Immature natural killer cell (primary cell): ENCODE results near the gene COL7A1. TPM values are rescaled to one million over a fixed set of nuclear protein-coding genes. Genes with fewer than 3 reads are reported as not detected.

Experiments
- DNase-seq, 3 donors: peaks; one replicate each; pipeline ENCODE4 v3.0.0; 2022; ENCODE audit warnings: mixed read lengths in 1 of 3
- H3K27ac Mint-ChIP-seq, 6 donors: one replicate each; pipeline ENCODE4 v1.8.0; 2020; ENCODE audit warnings: mixed read lengths in 6 of 6, mild to moderate bottlenecking in 5 of 6, inconsistent platforms in 4 of 6, moderate library complexity in 3 of 6
- H3K27me3 Mint-ChIP-seq, 3 donors: one replicate each; pipeline ENCODE4 v1.8.0; 2020 to 2021; ENCODE audit warnings: low read depth in 3 of 3, mild to moderate bottlenecking in 3 of 3, mixed read lengths in 3 of 3, moderate library complexity in 3 of 3, inconsistent platforms in 1 of 3
- H3K36me3 Mint-ChIP-seq, 3 donors: one replicate each; pipeline ENCODE4 v1.8.0; 2020; ENCODE audit warnings: mixed read lengths in 3 of 3, inconsistent platforms in 2 of 3, mild to moderate bottlenecking in 2 of 3
- H3K4me1 Mint-ChIP-seq, 2 donors: one replicate each; pipeline ENCODE4 v1.8.0; 2020; ENCODE audit warnings: inconsistent platforms in 2 of 2, mild to moderate bottlenecking in 2 of 2, mixed read lengths in 2 of 2, moderate library complexity in 1 of 2
- H3K4me3 Mint-ChIP-seq, 5 donors: one replicate each; pipeline ENCODE4 v1.8.0; 2020; ENCODE audit warnings: mild to moderate bottlenecking in 5 of 5, mixed read lengths in 5 of 5, inconsistent platforms in 3 of 5, moderate library complexity in 3 of 5
- H3K9me3 Mint-ChIP-seq, 6 donors: one replicate each; pipeline ENCODE4 v1.8.0; 2020; ENCODE audit warnings: mild to moderate bottlenecking in 6 of 6, mixed read lengths in 6 of 6, inconsistent platforms in 4 of 6, moderate library complexity in 3 of 6
- polyA plus RNA-seq, 3 donors: library from polyadenylated mRNA; unstranded; fragments of 300-500 nt; fragmentation: Illumina TruSeq; gene quantifications; one replicate each; pipeline ENCODE4 v1.2.3, GENCODE V29; 2021

COL7A1 gene
- polyA plus RNA-seq, 3 donors from 2014 or later: not detected

DNA sequence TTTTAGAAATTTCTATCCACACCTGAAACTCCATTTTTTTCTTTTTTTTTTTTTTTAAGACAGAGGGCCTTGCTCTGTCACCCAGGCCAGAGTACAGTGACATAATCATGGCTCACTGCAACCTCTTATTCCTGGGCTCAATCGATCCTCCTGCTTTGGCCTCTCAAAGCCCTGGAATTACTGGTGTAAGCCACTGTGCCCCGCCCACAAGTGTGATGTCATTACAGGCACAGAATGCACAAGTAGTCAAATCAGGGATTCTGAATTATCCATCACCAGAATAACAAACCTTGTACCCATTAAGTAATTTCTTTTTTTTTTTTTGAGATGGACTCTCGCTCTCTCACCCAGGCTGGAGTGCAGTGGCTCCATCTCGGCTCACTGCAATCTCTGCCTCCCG lies 12.4 kb upstream of the COL7A1 start:
- Mint-ChIP-seq H3K27ac (no peak overlapping the region), H3K4me3 (no peak overlapping the region)

DNA sequence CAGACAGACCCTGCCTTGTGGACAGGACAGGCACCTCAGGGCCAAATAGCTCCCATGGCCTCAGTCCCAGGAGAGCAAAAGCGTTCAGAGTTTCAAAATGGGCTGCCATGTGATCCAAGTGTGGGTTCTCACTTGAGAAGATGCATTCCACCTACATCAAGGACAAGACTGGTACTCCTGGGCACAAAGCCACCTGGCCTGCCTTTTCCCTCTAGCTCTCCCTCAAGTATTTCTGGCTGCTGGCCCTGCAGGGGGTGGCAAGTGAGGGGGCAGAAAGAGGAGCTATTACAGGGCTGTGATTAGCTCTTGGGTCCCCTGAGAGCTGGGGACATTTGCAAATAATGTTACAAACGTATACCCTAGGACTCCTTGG lies 6.5 kb upstream of the COL7A1 start:
- H3K27ac Mint-ChIP-seq: no peak overlapping the region
- peaks cover 10 to 37% (median 11%) of the 10 kb centered on the region in 3 donors for H3K36me3 Mint-ChIP-seq

More for the DNA sequence above, 12.4 kb upstream of the COL7A1 start:
- DNase-seq: no peak
- Mint-ChIP-seq H3K4me1 (peaks cover 13 to 16% of the 10 kb centered on the region in 2 donors), H3K36me3 (peaks cover 6 to 24% (median 7%) of the 10 kb centered on the region in 3 donors), H3K9me3 (no peaks in the 10 kb centered on the region), H3K27me3 (peaks cover 3 to 7% (median 6%) of the 10 kb centered on the region in 3 donors)

DNA sequence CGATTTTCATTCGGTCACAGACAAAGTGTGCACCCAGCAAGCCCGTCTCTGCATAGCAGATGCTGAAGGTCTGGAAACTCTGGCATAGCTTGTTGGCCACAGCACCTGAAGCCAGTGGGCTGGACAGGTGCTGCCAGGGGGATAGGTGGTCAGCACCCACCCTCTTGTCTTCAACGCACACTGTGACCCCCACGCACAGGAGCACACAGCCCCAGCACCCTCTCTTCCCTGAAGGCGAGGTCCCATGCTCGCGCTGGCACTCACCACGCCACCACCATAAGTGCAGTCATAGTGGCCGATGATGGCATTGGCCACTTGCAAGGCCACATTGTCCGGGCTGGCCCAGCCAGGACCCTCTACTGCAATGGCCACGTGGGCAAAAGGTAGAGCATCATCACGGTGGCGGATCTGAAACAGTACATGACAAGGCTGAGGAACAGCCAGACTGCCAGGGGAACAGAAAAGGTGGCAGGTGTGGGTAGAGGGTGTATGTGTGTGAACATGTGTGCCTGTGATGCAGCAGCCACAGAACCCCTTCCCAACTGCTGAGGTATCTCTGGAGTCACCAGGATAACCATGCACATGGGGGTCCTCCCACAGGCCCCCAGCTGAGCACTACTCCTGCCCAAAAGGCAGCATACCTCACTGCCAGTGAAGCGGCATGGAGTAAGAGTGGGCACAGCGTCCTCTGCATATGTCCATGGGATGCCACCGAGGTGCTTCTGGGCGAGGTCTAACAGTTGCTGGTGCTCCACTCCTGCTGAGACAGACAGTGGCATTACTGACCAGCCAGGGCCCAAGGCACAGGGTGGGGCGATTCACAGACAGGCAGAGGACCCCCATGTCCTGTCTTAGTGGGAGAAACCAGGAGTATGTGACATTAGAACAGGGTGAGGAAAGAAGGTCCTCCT lies 5.8 kb upstream of the COL7A1 start:
- no peak overlapping the region for H3K27ac Mint-ChIP-seq
- H3K4me3 Mint-ChIP-seq: no peak overlapping the region
- DNase-seq: no peak
- peaks cover 10 to 37% (median 11%) of the 10 kb centered on the region in 3 donors for H3K36me3 Mint-ChIP-seq
- peaks cover 5 to 8% (median 7%) of the 10 kb centered on the region in 3 donors for H3K27me3 Mint-ChIP-seq
- H3K9me3 Mint-ChIP-seq: no peaks in the 10 kb centered on the region
- H3K4me1 Mint-ChIP-seq: no peaks in the 10 kb centered on the region

More for the DNA sequence above, 6.5 kb upstream of the COL7A1 start:
- H3K4me3 Mint-ChIP-seq: no peak overlapping the region
- H3K4me1 Mint-ChIP-seq: no peaks in the 10 kb centered on the region
- H3K27me3 Mint-ChIP-seq: peaks cover 2 to 6% (median 5%) of the 10 kb centered on the region in 3 donors
- DNase-seq: no peak
- no peaks in the 10 kb centered on the region for H3K9me3 Mint-ChIP-seq

DNA sequence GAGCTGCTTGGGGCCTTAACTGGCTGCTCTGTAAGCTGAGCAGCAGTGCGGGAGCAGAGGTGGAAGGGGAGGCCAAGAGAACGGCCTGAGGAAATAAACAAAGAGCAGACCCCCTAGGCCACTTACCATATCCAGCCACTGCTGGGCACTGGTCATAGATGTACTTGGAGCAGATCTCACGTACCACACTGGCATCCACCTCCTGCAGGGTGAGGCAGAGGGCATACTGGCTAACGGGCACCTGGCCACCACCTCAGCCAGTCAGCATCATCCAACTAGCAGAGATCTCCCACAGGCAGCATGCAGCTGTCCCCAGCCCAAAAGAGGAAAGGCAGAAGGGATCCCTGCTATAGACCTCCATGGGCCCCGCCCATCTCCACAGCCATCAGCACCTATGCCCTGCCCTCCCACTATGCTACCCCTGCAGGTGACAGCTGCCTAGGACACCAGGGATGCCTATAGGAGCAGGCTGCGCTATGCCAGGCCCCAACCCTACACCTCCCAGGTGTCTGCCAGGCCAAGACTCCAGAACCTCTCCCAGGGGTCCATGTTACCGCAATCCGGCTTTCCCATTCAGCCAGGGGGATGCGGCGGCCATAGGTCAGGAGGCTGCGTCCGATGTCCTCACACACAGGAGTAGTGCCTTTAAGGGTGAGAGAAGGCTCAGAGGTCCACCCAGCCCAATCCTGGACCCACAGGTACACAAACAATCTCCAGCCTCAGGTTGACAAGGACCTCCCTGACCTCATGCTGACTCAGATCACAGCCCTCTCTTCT lies 4.6 kb upstream of the COL7A1 start:
- Mint-ChIP-seq H3K4me1 (no peaks in the 10 kb centered on the region), H3K27me3 (peaks cover 7 to 8% (median 7%) of the 10 kb centered on the region in 3 donors), H3K9me3 (no peaks in the 10 kb centered on the region), H3K36me3 (peaks cover 10 to 33% (median 11%) of the 10 kb centered on the region in 3 donors), H3K4me3 (no peak overlapping the region), H3K27ac (no peak overlapping the region)
- no peak for DNase-seq

DNA sequence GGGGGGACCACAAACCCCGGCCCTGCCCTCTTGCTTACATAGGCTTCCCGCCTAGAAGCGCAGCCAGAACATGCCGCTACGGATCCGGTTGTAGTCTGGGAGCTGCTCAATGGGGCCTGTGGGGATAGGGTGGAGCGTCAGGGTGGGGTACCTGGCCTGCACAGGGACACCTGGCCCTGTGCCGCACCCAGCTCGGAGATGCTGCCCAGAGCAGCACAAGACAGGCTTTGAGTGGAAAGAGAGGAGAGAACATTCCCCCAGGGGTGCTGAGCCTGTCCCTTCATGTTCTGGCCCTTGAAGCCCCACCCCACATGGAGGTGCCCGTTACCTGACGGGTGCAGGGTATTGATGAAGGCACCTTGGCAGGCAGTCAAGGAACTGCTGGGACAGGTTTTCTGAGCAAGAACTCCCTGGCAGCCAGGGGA lies 4.0 kb upstream of the COL7A1 start:
- Mint-ChIP-seq H3K9me3 (no peaks in the 10 kb centered on the region), H3K4me3 (no peak overlapping the region), H3K27me3 (peaks cover 7 to 11% (median 7%) of the 10 kb centered on the region in 3 donors), H3K4me1 (no peaks in the 10 kb centered on the region), H3K27ac (no peak overlapping the region), H3K36me3 (peaks cover 10 to 28% (median 11%) of the 10 kb centered on the region in 3 donors)
- DNase-seq: no peak

DNA sequence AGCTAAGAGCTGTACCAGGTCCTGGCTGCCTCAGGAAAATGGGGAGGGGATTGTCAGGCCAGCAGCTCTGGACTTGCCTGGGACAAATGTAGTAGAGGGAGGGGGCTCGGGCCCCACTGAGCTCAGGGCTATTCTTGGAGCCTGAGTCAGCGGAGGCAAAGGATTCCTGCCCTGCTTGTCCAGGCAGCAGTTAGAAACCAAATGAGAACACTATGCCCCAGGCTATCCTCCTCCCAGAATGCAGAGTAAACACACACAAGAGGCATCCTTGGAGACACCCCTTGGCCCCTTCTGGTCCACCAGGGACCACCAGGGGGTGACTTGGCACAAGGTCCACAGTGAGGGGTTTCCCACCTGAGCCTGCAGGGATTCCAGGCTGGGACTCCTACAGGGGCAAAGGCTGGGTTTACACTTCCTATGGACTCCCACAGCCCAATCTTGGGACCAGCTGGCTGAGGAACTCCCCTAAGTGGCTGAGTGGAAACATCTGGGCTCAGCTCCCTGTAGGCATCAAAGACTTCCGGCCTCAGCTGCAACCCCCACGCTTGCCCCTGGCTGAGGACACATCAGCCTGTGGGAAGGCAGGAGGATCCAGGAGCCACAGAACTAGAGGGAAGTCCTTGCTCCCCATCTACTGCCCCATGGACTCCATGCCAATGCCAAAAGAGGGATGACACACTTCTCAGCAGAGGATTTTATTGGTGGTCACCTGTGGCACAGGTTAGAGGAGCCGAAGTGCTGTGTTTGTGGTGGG lies 3.4 kb upstream of the COL7A1 start:
- Mint-ChIP-seq H3K9me3 (no peaks in the 10 kb centered on the region), H3K4me3 (no peak overlapping the region), H3K27me3 (peaks cover 7 to 11% (median 11%) of the 10 kb centered on the region in 3 donors), H3K27ac (peak overlapping the region in 1 of 6 donors; percentile 23), H3K36me3 (peaks cover 10 to 22% (median 11%) of the 10 kb centered on the region in 3 donors), H3K4me1 (no peaks in the 10 kb centered on the region)
- DNase-seq: no peak

DNA sequence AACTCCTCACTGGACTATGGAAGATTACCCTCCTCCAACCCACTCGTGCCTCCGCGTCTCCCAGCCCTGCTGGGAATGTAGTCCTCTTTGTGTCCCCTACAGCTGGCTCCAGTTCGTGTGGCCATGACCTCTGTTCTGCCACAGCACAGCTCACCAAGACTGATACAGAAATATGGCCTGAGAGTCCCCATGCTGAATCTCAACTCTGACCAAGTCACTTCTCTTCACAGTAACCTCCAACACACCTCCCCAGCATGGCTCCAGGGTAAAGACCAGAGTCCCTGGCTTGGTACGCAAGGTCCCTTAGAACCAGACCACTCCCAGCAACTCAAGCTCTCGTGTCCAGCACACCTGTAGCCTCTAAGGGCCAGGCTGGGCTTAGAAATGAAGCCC lies 2.3 kb upstream of the COL7A1 start:
- Mint-ChIP-seq H3K4me3 (no peak overlapping the region), H3K36me3 (peaks cover 3 to 15% (median 8%) of the 10 kb centered on the region in 3 donors), H3K27ac (peak overlapping the region in 2 of 6 donors; percentile 3 to 41), H3K4me1 (no peaks in the 10 kb centered on the region), H3K9me3 (no peaks in the 10 kb centered on the region), H3K27me3 (peaks cover 7 to 13% (median 9%) of the 10 kb centered on the region in 3 donors)
- no peak for DNase-seq

DNA sequence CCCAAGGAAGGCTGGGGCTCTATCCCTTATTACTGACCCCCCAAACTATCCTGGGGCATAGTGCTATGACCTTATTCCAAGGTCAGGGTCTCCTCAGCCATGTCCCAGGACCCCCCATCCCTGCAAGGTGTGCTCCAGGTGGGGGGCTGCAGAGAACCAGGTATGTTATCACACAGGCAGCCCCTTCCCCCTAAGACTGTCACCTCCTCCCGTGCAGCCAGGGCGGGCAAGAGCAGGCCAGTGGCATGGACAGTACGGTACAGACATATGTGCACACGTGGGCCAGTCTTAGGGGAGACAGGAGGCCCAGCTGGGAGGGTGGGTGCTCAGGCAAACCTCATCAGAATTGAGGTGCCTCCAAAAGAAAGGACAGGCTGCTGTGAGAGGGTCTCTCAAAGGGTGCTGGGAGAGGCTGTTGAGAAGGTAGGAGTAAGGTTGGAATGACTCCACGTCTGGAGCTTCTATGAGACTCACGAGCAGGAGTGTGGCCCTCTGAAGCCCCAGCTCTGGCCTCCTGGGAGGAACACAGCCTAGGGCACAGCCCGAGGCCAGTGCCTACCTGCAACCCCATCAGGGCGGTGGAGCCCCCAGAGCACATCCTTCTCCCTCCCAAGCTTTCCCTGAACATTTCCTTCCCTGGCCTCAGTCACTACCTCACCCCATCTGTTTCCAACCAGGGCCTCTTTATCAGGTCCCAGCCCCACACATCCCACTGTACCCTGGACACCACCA lies 1.7 kb upstream of the COL7A1 start:
- no peak overlapping the region for H3K4me3 Mint-ChIP-seq
- no peak overlapping the region for H3K27ac Mint-ChIP-seq
- no peak for DNase-seq
- H3K4me1 Mint-ChIP-seq: no peaks in the 10 kb centered on the region
- H3K9me3 Mint-ChIP-seq: no peaks in the 10 kb centered on the region
- H3K27me3 Mint-ChIP-seq: peaks cover 7 to 16% (median 9%) of the 10 kb centered on the region in 3 donors
- peaks cover 0 to 13% (median 8%) of the 10 kb centered on the region in 3 donors for H3K36me3 Mint-ChIP-seq

DNA sequence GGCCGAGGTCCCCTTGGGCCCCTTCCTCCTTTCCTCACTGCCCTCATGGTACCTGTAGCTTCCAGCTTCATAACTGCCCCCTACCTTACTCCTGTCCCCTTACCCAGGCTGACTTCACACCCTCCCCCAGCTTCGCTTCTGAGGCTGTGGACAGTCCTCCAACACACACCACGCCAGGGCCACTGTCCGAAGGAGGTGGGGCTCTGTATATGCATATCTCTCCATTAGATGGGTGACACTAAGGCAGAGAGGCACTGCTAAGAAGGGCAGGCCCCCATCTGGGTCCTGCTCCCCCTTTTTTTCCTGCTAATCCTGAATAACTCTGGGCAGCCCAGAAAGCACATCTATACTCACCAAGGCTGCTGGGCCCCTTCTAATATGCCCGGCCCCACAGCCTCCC lies 1.0 kb upstream of the COL7A1 start:
- peaks cover 7 to 16% (median 9%) of the 10 kb centered on the region in 3 donors for H3K27me3 Mint-ChIP-seq
- H3K4me3 Mint-ChIP-seq: no peak overlapping the region
- no peaks in the 10 kb centered on the region for H3K4me1 Mint-ChIP-seq
- H3K27ac Mint-ChIP-seq: no peak overlapping the region
- no peaks in the 10 kb centered on the region for H3K9me3 Mint-ChIP-seq
- no peak for DNase-seq
- peaks cover 0 to 13% (median 8%) of the 10 kb centered on the region in 3 donors for H3K36me3 Mint-ChIP-seq

DNA sequence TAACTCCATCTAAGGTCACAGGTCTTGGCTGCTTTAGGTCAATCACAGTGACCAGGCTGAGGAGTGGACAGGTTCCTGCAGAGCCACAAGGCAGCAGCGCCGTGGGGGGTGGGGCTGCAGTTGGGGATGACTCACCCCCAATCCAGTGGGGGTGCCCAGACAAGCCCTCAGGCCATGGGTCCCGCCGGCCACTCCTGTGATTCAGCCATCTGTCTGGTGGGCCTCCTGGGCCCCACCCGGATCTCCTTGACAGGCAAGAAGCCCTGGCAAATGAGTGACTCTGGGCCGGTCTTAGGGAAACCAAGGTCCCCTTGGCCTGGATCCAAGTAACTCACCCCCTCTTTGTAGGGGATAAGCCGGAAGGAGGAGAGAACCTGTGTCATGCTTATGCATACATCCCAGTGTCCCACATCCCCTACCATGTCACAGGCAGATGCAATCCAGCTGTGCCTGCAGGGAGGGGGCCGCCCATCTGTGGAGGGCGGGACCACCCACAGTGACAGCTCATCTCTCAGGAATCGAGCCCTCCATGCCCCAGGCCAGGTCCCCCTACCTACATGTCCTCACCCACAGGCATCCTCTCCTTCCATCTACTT lies 495 bp upstream of the COL7A1 start:
- DNase-seq: no peak
- Mint-ChIP-seq H3K36me3 (peaks cover 0 to 9% (median 5%) of the 10 kb centered on the region in 3 donors), H3K9me3 (no peaks in the 10 kb centered on the region), H3K4me1 (no peaks in the 10 kb centered on the region), H3K4me3 (no peak overlapping the region), H3K27ac (no peak overlapping the region), H3K27me3 (peaks cover 7 to 16% (median 9%) of the 10 kb centered on the region in 3 donors)

DNA sequence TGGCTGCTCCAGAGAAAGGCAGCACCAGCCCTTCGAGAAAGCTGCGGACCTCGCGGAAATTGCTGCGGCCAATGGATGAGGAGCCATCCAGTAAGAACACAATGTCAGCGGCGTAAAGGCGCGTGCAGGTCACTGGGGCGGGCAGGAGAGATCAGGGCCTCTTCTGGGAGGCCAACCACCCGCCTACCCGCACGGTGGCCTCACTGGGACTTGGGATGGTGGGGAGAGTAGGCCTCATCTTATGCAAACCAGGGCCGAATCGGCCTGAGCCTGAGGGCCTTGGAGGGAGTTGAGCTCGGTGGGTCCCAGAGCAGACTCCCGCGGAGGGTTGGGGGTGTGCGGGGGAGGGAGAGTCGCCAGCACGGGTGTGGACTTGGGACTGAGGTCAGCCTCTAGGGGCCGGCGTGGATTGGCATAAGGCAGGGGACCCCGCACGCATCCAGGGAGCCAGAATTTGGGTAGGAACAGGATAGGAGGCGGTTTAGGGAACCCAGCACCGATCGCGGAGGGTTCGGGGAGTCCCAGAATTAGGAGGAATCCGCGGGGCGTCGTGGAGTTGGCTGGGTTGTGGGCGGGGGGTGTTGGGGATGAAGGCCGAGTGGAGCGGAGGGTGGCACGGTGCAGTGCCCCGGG lies 596 bp downstream of the COL7A1 start:
- Mint-ChIP-seq H3K36me3 (peaks cover 0 to 4% (median 0%) of the 10 kb centered on the region in 3 donors), H3K9me3 (no peaks in the 10 kb centered on the region), H3K27ac (no peak overlapping the region), H3K4me3 (no peak overlapping the region), H3K27me3 (peaks cover 4 to 19% (median 9%) of the 10 kb centered on the region in 3 donors), H3K4me1 (no peaks in the 10 kb centered on the region)
- DNase-seq: no peak

DNA sequence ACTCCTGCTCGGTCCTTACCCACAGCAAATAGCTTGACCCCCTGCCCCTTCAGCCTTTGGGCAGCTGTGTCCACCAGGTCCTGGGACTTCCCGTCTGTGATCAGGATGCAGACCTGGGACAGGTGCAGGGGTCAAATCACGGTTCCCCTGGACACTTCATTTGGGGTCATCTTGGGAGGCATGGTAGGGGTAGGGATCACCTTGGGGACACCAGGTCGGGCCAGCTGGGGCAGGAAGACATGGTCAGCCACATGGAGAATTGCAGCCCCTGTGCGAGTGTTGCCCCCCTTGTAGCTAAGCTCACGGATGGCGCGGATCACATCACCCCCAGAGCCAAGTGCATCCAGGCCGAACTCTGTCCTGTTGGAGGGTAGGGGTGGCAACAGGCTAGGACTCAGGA lies 1.8 kb downstream of the COL7A1 start:
- DNase-seq: no peak
- Mint-ChIP-seq H3K9me3 (no peaks in the 10 kb centered on the region), H3K4me3 (no peak overlapping the region), H3K36me3 (peaks cover 0 to 4% (median 0%) of the 10 kb centered on the region in 3 donors), H3K4me1 (no peaks in the 10 kb centered on the region), H3K27ac (no peak overlapping the region), H3K27me3 (peaks cover 5 to 19% (median 12%) of the 10 kb centered on the region in 3 donors)
